ENCODE results near the gene PCOLCE2.

PCOLCE2 gene

GRCh38 chr3:142888481-142889211 is at the start of gene PCOLCE2:
Gene PCOLCE2 (minus strand): TSS chr3:142889083. CDS start chr3:142888896, 187 bp downstream.
- DNase-seq, result no peak

- no peak for DNase-seq
Measured at GRCh38 chr3:142935963-142936362, 47.1 kb upstream of the PCOLCE2 start.

- DNase-seq, result no peak
Measured at GRCh38 chr3:142934887-142935269, 46.0 kb upstream of the PCOLCE2 start.

GRCh38 chr3:142934128-142934886 is 45.4 kb upstream of the PCOLCE2 start:
- no peak for DNase-seq

GRCh38 chr3:142931222-142931621 is 42.3 kb upstream of the PCOLCE2 start:
- DNase-seq, result no peak

GRCh38 chr3:142930463-142930862 is 41.6 kb upstream of the PCOLCE2 start:
- DNase-seq, result no peak

- no peak for DNase-seq
Measured at GRCh38 chr3:142929890-142930289, 41.0 kb upstream of the PCOLCE2 start.

GRCh38 chr3:142929109-142929508 is 40.2 kb upstream of the PCOLCE2 start:
- DNase-seq, result no peak

GRCh38 chr3:142926368-142926944 is 37.6 kb upstream of the PCOLCE2 start:
- DNase-seq, result no peak

GRCh38 chr3:142925140-142925539 is 36.3 kb upstream of the PCOLCE2 start:
- no peak for DNase-seq

- DNase-seq, result no peak
Measured at GRCh38 chr3:142923694-142924093, 34.8 kb upstream of the PCOLCE2 start.

GRCh38 chr3:142916605-142917004 is 27.7 kb upstream of the PCOLCE2 start:
- no peak for DNase-seq

- DNase-seq, result no peak
Measured at GRCh38 chr3:142915636-142916035, 26.8 kb upstream of the PCOLCE2 start.

- no peak for DNase-seq
Measured at GRCh38 chr3:142914286-142914811, 25.5 kb upstream of the PCOLCE2 start.

GRCh38 chr3:142913432-142913831 is 24.5 kb upstream of the PCOLCE2 start:
- DNase-seq, result no peak

GRCh38 chr3:142912402-142913172 is 23.7 kb upstream of the PCOLCE2 start:
- no peak for DNase-seq

- DNase-seq, result no peak
Measured at GRCh38 chr3:142910280-142910679, 21.4 kb upstream of the PCOLCE2 start.

- DNase-seq, result no peak
Measured at GRCh38 chr3:142909282-142909681, 20.4 kb upstream of the PCOLCE2 start.

- no peak for DNase-seq
Measured at GRCh38 chr3:142907996-142908395, 19.1 kb upstream of the PCOLCE2 start.

- DNase-seq, result no peak
Measured at GRCh38 chr3:142904639-142905436, 16.0 kb upstream of the PCOLCE2 start.

- no peak for DNase-seq
Measured at GRCh38 chr3:142902356-142902755, 13.5 kb upstream of the PCOLCE2 start.
